Stimulated activated CD4-positive, alpha-beta T cell treated with anti-CD3 and anti-CD28 coated beads, TNF-alpha, amount 100 ng/mL, for 4 hours (primary cell): ENCODE results near the gene CHIT1.
"Not testable (repeated sequence)": the region's sequence is repeated elsewhere in the genome, so short reads cannot be mapped to it uniquely, and the experiment has no call there.

Experiments used
- DNase-seq, 3 experiments: peaks; one replicate each; pipeline ENCODE4 v3.0.0-alpha.2; 2020; ENCODE audit warnings: low read depth in 3 of 3

Gene CHIT1

DNA sequence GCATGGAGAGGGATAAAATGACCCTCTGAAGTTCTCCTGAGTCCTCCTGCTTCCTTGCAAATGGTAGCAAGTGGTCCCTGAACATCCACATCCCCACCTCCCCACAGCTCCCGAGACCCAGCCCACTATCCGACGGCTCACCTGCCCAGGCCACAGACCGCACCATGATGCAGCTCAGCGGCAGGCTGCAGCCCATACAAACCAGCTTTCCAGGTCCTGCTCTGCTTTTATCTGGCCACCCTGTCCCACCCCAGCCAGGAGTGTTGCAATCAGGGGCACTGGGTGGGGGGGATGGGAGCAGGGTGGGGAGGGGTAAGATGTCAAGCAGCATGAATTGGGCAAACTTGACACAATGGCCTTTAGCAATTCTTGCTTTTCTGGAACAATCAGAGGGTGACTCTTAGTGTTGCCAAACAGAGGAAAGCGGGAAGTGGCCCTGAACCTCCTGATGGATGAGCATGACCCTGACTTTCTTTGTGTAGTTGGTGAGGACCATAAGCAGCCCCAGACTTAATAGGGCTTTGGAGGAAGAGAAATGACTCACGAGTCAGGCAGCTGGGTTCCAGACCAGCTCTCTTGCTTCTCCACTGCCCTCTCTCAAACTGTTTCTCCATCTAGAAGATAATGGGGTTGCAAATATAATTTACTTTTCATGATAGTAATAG lies at the start of gene CHIT1:
Gene CHIT1 (minus strand): TSS at position 203 of the 665 bp plus-strand sequence. CDS start 37 bp downstream, at position 166.
- no peak for DNase-seq

DNA sequence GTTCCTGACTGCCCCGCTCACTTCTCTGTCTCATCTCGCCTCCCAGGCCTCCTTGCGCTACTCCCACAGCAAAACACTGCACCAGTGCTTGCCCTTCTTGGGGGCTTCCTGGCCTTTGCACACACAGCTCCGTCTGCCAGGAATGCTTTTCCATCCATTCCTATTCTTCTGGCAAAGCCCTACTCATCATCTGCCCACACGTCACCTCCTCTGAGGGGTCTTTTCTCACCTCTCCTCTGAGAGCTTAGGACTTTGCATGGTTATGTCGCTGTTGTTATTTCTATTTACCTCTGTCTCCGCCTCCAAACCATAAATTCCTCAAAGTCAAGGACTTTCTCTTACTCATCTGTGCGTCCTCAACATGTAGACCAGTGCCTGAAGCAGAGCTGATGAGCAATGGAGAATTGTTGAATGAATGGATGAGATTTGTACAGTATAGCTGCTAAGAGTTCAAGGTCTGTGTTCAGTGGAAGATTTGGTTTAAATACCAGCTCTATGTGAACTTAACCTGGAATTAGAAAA lies 49.5 kb upstream of the CHIT1 start:
- DNase-seq = no peak

DNA sequence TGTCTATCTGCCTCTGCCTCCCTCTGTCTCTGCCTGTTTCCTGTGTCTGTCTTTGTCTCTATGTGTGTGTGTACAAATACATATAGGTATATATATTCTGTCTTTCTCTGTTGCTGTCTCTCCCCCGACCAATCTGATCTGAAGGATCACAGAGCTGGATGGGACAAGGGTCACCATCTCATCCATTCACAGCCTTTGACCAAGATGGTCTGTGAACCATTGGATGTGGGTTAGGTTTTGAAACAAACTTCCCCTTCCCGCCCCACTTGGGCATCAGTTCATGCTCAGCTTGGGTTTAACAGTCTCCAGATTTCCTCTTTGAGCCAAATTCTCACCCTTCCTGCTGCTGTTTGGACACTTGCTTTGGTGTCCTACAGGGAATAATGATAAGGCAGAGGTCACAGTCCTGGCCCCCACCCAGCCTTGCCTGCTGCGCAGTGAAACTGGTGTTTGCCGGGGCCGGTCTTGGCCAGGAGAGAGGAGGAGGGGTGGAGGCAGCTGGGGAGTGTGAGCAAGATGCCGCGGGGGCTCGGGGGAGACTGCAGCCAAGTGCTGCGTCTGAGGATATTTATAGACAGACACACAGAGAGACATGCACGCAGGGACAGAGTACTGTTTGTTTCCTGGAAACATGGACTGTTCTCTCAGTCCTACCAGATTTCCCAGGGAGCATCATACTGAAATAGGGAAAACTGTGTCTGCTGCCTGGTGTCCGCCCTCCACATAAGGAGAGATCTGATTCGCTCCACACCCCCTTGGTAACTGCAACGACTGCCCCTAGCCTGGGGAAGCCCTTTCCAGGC lies 48.8 kb upstream of the CHIT1 start:
- no peak for DNase-seq

DNA sequence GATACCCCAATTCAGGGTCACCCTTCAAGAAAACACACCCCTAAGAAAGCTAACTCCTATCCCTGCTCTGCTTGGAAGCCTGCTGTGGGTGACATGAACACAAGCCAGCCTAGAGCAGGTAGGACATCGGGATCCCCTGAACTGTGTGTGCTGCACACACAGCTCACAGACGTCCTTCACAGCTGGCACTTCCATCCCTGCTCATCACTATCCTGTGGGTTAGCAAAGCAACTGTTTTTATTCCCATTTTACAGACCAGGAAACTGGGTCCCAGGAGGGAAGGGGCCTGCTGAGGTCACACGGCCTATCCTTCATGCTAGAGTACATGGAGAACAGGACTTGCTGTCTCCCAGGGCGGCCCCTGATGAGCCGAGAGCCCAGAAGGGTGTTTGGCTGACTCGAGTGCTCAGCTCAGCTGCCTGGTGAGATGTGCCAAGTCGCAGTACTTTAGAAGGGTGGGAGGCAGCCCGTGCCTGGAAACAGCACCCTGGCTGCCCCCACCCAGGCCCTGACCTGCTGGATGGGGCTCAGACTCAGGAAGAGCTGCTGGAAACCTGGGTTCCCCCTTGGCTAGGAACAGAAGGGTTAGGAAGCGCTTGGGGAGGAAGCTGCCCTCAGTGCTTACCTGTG lies 47.6 kb upstream of the CHIT1 start:
- no peak for DNase-seq

- no peak for DNase-seq
Measured at GRCh38 chr1:203276408-203276807, 46.9 kb upstream of the CHIT1 start.

GRCh38 chr1:203275656-203276272 lies 46.3 kb upstream of the CHIT1 start:
- DNase-seq = no peak

DNA sequence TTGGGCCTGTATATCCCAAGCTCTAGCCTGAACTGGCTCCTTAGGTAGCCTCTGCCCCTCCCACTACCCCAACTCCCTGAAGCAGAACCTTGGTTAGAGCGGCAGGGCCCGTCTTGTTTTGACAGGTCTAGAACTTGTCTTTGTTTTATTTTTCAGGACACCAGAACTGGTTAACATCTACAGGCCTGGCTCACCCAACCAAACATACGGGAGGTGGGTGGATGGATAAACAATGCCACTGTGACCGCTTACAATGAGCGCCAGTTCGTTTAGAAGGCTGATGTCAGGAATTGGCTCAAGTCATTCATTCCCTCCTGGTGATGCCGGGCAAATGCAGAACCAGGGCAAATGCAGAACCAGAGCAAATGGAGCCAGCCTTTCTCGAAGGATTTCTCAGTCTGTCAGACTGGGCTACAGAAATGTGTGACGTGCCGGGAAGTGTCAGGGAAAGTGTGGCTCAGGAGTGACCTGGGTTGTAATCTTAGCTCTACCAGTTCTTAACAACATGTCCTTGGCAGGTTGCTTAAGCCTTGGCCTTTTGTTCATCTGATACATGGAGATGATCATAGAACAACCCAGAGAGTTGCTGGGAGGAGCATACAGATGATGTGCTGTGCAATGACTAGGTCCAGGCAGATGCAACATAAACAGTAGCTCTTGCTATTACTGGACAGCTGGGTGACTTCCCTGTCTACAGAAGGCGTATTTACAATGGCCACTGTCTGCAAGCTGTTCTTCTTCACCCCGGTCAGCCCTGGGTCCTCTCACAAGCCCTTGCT lies 45.3 kb upstream of the CHIT1 start:
- no peak for DNase-seq

DNA sequence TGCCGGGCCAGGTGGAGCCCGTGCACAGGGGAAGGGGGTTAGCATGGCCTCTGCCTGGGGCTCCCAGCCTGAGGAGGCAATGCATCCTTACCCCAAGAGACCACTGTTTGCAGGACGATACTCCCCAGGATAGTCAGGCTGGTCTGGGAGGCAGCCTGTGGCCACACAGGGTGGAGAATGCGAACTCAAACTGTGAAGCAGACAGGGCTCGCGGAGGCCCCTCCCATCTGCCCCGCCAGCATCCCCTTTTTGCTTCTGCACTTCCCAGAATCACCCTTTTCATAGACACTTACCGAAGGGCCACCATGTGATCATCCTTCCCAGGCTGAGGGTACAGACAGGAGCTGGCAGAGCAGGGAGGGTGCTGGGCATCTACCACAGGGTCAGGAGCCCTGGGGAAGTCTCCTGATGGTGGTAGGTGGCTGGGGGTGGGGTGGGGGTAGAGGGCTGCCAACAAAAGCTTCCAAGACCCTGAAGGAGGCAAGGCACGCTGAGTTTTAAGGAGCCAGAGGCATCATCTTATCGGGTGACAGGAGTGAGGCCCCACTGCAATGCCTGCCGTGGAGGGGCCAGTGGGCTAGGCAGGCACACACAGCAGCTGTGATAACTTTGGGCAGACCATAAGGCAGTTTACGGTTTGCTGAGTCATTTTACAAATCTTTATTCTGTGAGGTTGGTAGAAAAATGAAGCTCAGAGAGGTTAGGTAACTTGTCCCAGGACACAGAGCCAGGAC lies 44.6 kb upstream of the CHIT1 start:
- no peak for DNase-seq

GRCh38 chr1:203273206-203273868 lies 43.9 kb upstream of the CHIT1 start:
- DNase-seq = peak; percentile 84 to 90 (median 86)

- no peak for DNase-seq
Measured at GRCh38 chr1:203272633-203273205, 43.2 kb upstream of the CHIT1 start.

DNA sequence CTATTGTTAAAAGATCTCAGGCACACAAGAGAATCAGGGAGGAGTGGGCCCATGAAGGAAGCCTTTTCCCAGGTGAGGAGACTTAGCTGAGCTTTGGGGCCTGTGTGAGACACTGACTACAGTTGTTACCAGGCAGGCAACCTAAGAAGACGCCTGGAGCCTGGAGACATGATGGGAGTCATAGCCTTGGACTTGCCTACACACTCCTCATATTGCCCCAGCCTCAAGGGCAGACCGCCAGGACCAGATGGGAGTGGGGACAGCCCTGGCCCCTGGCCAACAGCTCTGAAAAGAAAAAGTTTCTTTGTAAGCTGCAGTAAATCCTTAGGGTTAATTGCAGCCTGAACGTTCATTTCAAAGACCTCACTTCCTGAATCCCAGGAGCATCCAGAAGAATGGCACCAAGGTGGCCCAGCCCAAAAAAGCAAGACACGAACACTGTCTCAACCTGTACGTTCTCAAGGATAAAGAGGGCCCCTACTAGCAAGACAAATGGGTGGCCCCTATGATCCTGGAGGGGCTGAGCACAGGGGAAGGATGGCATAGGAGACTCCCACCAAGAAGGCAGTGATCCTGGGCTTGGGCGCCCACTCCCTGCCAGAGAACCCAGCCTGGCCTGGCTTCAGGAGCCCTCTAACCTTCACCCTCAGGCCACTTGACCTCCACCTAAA lies 42.6 kb upstream of the CHIT1 start:
- no peak for DNase-seq

GRCh38 chr1:203271018-203271743 lies 41.7 kb upstream of the CHIT1 start:
- peak in 2 of 3 experiments; percentile 48 to 56 for DNase-seq

GRCh38 chr1:203270448-203270847 lies 41.0 kb upstream of the CHIT1 start:
- no peak for DNase-seq

- no peak for DNase-seq
Measured at GRCh38 chr1:203269654-203270020, 40.2 kb upstream of the CHIT1 start.

DNA sequence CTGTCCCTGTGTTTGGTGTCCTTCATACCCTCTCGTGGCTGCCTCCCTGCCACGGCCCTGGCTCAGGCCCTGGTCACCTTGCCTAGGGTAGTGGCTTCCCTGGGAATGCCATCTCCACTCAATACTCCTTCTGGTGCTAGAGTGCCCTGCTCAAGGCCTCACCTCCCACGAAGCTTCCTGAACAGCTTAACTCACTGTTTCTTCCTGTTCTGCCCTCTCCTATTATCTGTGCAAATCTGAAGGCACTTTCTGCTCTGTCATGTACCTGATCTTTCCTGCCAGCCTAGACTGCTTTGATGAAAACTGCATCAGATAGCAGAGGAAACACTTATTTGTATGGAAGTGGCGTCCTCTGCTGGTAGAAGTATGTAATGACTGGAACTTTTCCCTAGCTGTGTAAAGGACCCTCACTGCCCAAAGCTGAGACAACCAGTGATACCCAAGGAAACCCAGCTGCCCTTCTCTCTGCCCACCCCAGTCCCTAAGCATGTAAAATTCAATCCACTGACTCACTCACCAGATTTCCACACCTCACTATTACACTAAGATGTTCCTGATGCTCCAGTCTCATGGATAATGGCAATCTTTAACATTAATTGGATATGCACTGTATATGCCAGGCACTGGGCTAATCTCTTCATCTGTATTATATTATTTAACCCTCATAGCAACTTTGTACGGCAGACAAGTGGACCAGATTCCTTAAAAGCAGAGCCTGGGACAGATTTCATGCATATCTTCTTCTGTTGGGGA lies 39.6 kb upstream of the CHIT1 start:
- no peak for DNase-seq

DNA sequence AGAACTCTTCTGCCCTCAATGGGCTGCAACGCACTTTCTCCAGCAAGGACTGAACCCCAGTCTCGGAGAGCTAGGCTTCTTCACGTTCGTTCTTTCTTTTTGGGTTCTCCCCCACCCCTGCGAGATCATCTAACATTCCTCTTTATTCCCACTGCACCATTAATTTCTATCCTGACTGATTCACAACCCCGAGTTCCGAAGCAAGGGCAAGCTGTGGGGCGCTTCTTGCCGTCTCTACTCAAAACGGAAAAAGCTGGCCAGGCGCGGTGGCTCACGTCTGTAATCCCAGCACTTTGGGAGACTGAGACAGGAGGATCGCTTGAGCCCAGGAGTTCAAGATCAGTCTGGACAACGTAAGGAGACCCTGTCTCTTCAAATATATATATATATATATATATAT lies 38.4 kb upstream of the CHIT1 start:
- DNase-seq = no peak

GRCh38 chr1:203267347-203267846 lies 37.9 kb upstream of the CHIT1 start:
- DNase-seq = peak; percentile 57 to 72 (median 63)

GRCh38 chr1:203266140-203266539 lies 36.7 kb upstream of the CHIT1 start:
- not testable (repeated sequence) for DNase-seq
